Esophagus squamous epithelium (tissue), 4 donors: ENCODE data around the gene ALPK3.

ENCODE experiments used
- CTCF ChIP-seq, 6 experiments: fragments of 450-650 bp in 4 of 6; fragments of 200-600 bp in 2 of 6; sonication (generic) in 2 of 6; IDR thresholded peaks; one replicate each; pipeline ENCODE4 v1.5.1; 2016 to 2019; ENCODE audit warnings: antibody characterized with exemption in 6 of 6, mild to moderate bottlenecking in 4 of 6, moderate library complexity in 4 of 6
- POLR2A ChIP-seq, 4 donors: fragments of 450-650 bp; IDR thresholded peaks; one replicate each; pipeline ENCODE4 v1.6.1; 2017; ENCODE audit warnings: antibody characterized with exemption in 4 of 4, mild to moderate bottlenecking in 4 of 4, moderate library complexity in 3 of 4

DNA sequence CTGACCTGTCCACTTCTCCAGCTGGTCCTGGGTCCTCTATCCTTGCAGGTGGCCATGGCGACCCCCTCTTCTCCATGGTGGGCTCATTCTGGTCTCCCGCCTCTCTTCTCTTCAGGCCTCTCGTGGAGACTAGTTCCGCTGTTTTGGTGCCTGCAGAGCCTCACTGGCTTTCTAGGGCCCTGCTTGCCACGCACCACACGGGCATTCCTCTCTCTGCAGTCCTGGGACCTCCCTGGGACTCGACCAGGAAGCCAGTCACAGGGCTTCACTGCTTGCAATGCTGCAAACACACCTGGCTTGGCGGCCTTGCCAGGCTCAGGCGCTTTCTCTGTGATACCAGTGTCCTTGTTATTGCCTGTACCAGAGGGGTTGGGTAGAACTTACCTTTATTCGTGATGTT, 76.5 kb downstream of the ALPK3 start:
- TF ChIP-seq POLR2A (IDR thresholded peaks at IDR 0.05) (no peak), CTCF (IDR thresholded peaks at IDR 0.05) (no peak)
